Thyroid gland (tissue), 4 donors: ENCODE measurements around the gene ARIH2. TPM values are rescaled to one million over a fixed set of nuclear protein-coding genes. Genes with fewer than 3 reads are reported as not detected.

Source experiments
- DNase-seq, 2 donors: peaks; one replicate each; pipeline ENCODE4 v3.0.0-alpha.2; 2019
- H3K27ac ChIP-seq, 3 donors: fragments of 200-600 bp; sonication (generic); 1 replicate in 2 of 3; 2 replicates in 1 of 3; pipeline ENCODE4 v1.5.1; 2016 to 2019; ENCODE audit warnings: mild to moderate bottlenecking in 1 of 3, moderate library complexity in 1 of 3
- H3K27me3 ChIP-seq: fragments of 200-600 bp; sonication (generic); one replicate; pipeline ENCODE4 v1.5.1; 2019
- H3K36me3 ChIP-seq, 2 donors: fragments of 200-600 bp; sonication (generic); one replicate each; pipeline ENCODE4 v1.5.1; 2016 to 2019
- H3K4me1 ChIP-seq, 2 donors: fragments of 200-600 bp; sonication (generic); one replicate each; pipeline ENCODE4 v1.5.1; 2017 to 2019
- H3K4me3 ChIP-seq, 3 donors: fragments of 200-600 bp; sonication (generic); replicated peaks in 1 of 3; 1 replicate in 2 of 3; 2 replicates in 1 of 3; pipeline ENCODE4 v1.5.1; 2016; ENCODE audit warnings: mild to moderate bottlenecking in 1 of 3
- H3K9me3 ChIP-seq: fragments of 200-600 bp; sonication (generic); one replicate; pipeline ENCODE4 v1.5.1; 2017
- CTCF ChIP-seq, 6 experiments: fragments of 200-600 bp in 3 of 6; fragments of 450-650 bp in 3 of 6; sonication (generic) in 3 of 6; IDR thresholded peaks; one replicate each; pipeline ENCODE4 v1.5.1; 2016 to 2019; ENCODE audit warnings: antibody characterized with exemption in 6 of 6, mild to moderate bottlenecking in 2 of 6, inconsistent platforms in 1 of 6, moderate library complexity in 1 of 6
- POLR2A ChIP-seq, 2 donors: fragments of 450-650 bp; IDR thresholded peaks; one replicate each; pipeline ENCODE4 v1.6.1; 2017; ENCODE audit warnings: antibody characterized with exemption in 2 of 2, mild to moderate bottlenecking in 2 of 2, moderate library complexity in 1 of 2
- WGBS, 2 donors: methylation state at CpG; one replicate each; pipeline ENCODE4 v1.1.5; 2017; 5-methylcytosine and 5-hydroxymethylcytosine counted together
- intact Hi-C: fragments of 100-400 bp; cut with DNase I; formaldehyde crosslinking; loops from one replicate; pipeline ENCODE4 v1.15.1; 2023
- total RNA-seq, 4 donors: library from RNA; depleted of rRNA; stranded (reverse); fragments of >200 nt; gene quantifications; one replicate each; pipeline ENCODE4 v1.2.3, GENCODE V29; 2016

Gene ARIH2
- total RNA-seq, 4 donors from 2014 or later: 108 to 136 (median 117) TPM

GRCh38 chr3:49004352-49005302 is 86.0 kb downstream of the ARIH2 start:
- intact Hi-C loops: no loop called here
- DNase-seq: peak; percentile 56 to 60
- Histone ChIP-seq H3K4me3 (no peak overlapping the region), H3K27me3 (no peaks in the 10 kb centered on the region), H3K9me3 (no peaks in the 10 kb centered on the region), H3K4me1 (peaks cover 18 to 25% of the 10 kb centered on the region in 2 donors), H3K36me3 (no peaks in the 10 kb centered on the region), H3K27ac (peak overlapping the region in 1 of 3 donors; percentile 98)
- 70 to 87% methylated on average over 3 to 5 of the region's 16 CpGs for WGBS, 2 donors
- TF ChIP-seq POLR2A (IDR thresholded peaks at IDR 0.05): no peak
- TF ChIP-seq CTCF (IDR thresholded peaks at IDR 0.05): no peak

- intact Hi-C loops: no loop called here
- DNase-seq: peak; percentile 71 to 82
- H3K9me3 ChIP-seq: no peaks in the 10 kb centered on the region
- 31 to 62% methylated on average over 3 of the region's 3 CpGs for WGBS, 2 donors
- H3K27me3 ChIP-seq: no peaks in the 10 kb centered on the region
- TF ChIP-seq CTCF (IDR thresholded peaks at IDR 0.05): no peak
- no peak for TF ChIP-seq POLR2A (IDR thresholded peaks at IDR 0.05)
- H3K27ac ChIP-seq: peak overlapping the region; percentile 96 to 98 (median 96)
- no peak overlapping the region for H3K4me3 ChIP-seq
- no peaks in the 10 kb centered on the region for H3K36me3 ChIP-seq
- peaks cover 18 to 25% of the 10 kb centered on the region in 2 donors for H3K4me1 ChIP-seq
Observed at GRCh38 chr3:49005303-49005680, 86.7 kb downstream of the ARIH2 start.

GRCh38 chr3:49005998-49006397 is 87.4 kb downstream of the ARIH2 start:
- H3K27me3 ChIP-seq: no peaks in the 10 kb centered on the region
- WGBS, 2 donors: 79 to 97% methylated on average over 2 to 5 of the region's 5 CpGs
- TF ChIP-seq CTCF (IDR thresholded peaks at IDR 0.05): no peak
- no peak for TF ChIP-seq POLR2A (IDR thresholded peaks at IDR 0.05)
- peak overlapping the region in 1 of 3 donors; percentile 86 for H3K4me3 ChIP-seq
- H3K9me3 ChIP-seq: no peaks in the 10 kb centered on the region
- H3K4me1 ChIP-seq: peaks cover 18 to 25% of the 10 kb centered on the region in 2 donors
- intact Hi-C loops: no loop called here
- DNase-seq: no peak
- peak overlapping the region; percentile 96 to 98 (median 96) for H3K27ac ChIP-seq
- no peaks in the 10 kb centered on the region for H3K36me3 ChIP-seq

GRCh38 chr3:49006408-49007067 is 87.9 kb downstream of the ARIH2 start:
- intact Hi-C loops: no loop called here
- peak; percentile 50 to 57 for DNase-seq
- Histone ChIP-seq H3K27me3 (no peaks in the 10 kb centered on the region), H3K27ac (peak overlapping the region; percentile 96 to 98 (median 96)), H3K4me3 (peak overlapping the region; percentile 36 to 86 (median 72)), H3K4me1 (peaks cover 18 to 25% of the 10 kb centered on the region in 2 donors), H3K36me3 (no peaks in the 10 kb centered on the region), H3K9me3 (no peaks in the 10 kb centered on the region)
- WGBS, 2 donors: 0 to 1% methylated on average over 2 to 27 of the region's 32 CpGs
- no peak for TF ChIP-seq CTCF (IDR thresholded peaks at IDR 0.05)
- TF ChIP-seq POLR2A (IDR thresholded peaks at IDR 0.05): peak in 1 of 2 donors; percentile 14
